ENCODE results near the gene PLCB4. TPM values are rescaled to one million over a fixed set of nuclear protein-coding genes. Genes with fewer than 3 reads are reported as not detected.

PLCB4 gene
- total RNA-seq, 1 donor from 2014 or later, result 19.9 TPM

DNA sequence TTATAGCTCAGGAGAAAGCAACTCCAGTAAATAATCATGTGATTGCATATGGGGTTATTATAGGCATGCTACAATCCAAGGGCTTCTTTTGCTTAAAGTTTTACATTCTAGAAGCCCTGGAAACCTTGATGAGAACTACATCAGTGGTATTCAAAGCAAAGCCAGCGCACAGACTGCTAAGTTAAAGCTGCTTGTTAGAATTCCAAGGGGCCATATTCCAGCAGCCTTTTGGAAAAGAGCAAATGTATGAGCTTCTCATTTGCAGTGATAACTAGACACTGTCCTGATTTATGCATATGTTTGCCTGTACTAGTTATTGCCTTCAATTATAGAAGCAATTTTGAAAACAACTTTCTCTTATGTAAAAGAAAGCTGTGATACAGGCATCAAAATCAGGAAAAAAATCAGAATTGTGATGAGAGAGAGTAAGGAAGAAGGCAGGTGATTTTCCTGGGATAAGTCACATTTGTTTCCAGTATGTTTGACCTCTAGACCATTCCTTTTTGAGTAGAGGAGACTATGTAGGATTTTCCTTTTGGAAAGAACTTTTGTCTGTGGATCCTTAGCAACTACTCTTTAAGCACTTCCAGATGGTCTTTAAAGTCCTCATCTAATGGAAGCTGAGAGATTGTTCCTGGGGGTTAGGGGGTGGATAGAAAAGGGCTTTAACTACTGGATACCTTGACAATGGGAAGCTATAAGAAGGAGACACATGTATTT lies 159.2 kb downstream of the PLCB4 start:
- TF ChIP-seq, protein P1, sequence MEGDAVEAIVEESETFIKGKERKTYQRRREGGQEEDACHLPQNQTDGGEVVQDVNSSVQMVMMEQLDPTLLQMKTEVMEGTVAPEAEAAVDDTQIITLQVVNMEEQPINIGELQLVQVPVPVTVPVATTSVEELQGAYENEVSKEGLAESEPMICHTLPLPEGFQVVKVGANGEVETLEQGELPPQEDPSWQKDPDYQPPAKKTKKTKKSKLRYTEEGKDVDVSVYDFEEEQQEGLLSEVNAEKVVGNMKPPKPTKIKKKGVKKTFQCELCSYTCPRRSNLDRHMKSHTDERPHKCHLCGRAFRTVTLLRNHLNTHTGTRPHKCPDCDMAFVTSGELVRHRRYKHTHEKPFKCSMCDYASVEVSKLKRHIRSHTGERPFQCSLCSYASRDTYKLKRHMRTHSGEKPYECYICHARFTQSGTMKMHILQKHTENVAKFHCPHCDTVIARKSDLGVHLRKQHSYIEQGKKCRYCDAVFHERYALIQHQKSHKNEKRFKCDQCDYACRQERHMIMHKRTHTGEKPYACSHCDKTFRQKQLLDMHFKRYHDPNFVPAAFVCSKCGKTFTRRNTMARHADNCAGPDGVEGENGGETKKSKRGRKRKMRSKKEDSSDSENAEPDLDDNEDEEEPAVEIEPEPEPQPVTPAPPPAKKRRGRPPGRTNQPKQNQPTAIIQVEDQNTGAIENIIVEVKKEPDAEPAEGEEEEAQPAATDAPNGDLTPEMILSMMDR (IDR thresholded peaks at IDR 0.05; ENCODE audit: insufficient read depth, low read length, poor library complexity, severe bottlenecking), result no peak
- no peak overlapping the region for H3K4me3 ChIP-seq (ENCODE audit: low read depth, low read length)
- no peaks in the 10 kb centered on the region for H3K27me3 ChIP-seq (ENCODE audit: control insufficient read depth, insufficient read depth, low read length)
- H3K36me3 ChIP-seq (ENCODE audit: control insufficient read depth, insufficient read depth, low read length), result peaks cover 1% of the 10 kb centered on the region
- DNase-seq (ENCODE audit: low read depth), result no peak

DNA sequence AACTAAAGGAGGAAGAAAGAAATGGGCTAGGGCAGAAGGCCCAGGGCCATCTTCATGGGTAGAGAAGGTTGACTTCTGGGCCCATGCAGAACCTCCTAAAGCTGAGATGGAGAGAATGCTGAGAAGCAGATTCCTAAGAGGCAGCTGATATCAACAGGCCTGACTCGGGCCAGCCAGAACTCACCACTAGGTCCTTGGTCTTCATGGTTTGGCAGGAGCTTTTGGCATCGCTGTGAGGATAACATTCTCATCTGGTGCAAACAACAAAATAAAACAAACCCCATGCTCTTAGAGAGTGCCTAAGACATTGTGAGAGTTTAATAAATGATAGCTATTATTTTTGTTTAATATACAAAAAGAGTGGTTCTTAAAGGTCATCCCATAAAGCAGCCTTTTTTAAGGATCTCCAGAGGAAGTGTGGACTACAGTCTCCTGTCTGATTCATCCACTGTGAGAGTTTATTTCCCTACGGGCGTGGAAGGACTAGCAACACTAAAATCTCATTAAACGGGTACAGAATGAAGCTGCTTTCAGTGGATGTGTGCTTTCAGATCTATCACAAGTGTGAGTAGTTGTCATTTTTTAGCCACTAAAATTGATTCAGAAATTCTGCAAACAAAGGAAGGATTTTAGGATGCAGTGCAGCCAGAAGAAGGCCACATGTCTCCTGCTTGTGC lies 160.0 kb downstream of the PLCB4 start:
- no peak overlapping the region for H3K4me3 ChIP-seq (ENCODE audit: low read depth, low read length)
- DNase-seq (ENCODE audit: low read depth), result no peak
- TF ChIP-seq, protein P1 (IDR thresholded peaks at IDR 0.05; ENCODE audit: insufficient read depth, low read length, poor library complexity, severe bottlenecking), result no peak
- no peaks in the 10 kb centered on the region for H3K27me3 ChIP-seq (ENCODE audit: control insufficient read depth, insufficient read depth, low read length)
- peaks cover 1% of the 10 kb centered on the region for H3K36me3 ChIP-seq (ENCODE audit: control insufficient read depth, insufficient read depth, low read length)

DNA sequence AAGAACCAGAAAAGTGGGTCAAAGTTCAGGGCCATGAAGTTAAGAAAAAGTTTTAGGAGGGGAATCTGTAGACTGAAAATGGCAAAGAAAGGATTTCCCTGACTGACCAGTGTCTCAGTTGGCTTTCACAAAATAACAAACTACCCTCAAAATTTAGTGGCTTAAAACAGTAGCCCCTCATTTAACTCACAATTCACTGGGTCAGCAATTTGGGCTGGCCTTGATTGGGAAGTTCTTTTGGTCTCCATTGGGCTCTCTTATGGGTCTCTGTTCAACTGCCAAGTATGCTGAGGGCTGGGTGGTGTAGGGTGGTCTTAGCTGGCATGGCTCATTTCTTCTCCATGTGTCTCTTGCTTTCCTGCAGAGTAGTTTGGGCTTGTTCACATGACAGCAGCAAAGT lies 161.5 kb downstream of the PLCB4 start:
- TF ChIP-seq, protein P1 (IDR thresholded peaks at IDR 0.05; ENCODE audit: insufficient read depth, low read length, poor library complexity, severe bottlenecking), result no peak
- Histone ChIP-seq H3K4me3 (ENCODE audit: low read depth, low read length) (no peak overlapping the region), H3K36me3 (ENCODE audit: control insufficient read depth, insufficient read depth, low read length) (peaks cover 1% of the 10 kb centered on the region), H3K27me3 (ENCODE audit: control insufficient read depth, insufficient read depth, low read length) (no peaks in the 10 kb centered on the region)
- DNase-seq (ENCODE audit: low read depth), result no peak

DNA sequence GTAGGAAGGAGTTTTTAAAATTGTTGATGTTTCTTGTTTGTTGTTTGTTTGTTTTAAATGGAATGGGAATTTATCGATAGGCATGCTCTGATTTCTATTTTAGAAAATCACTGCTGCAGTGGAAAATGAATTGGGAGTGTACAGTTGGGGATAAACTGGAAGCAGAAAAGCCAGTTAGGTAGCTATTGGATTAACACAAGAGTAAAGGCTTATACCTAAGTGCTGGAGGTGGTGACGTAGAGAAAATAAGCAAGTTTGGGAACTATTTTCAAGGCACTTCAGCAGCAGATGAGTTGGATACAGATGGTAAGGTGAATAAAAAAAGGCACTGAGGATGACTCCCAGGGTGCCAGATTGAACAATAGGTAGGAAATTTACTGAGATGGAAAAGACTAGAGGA lies 164.9 kb downstream of the PLCB4 start:
- H3K36me3 ChIP-seq (ENCODE audit: control insufficient read depth, insufficient read depth, low read length), result peaks cover 1% of the 10 kb centered on the region
- H3K27me3 ChIP-seq (ENCODE audit: control insufficient read depth, insufficient read depth, low read length), result no peaks in the 10 kb centered on the region
- no peak for DNase-seq (ENCODE audit: low read depth)
- H3K4me3 ChIP-seq (ENCODE audit: low read depth, low read length), result no peak overlapping the region
- TF ChIP-seq, protein P1 (IDR thresholded peaks at IDR 0.05; ENCODE audit: insufficient read depth, low read length, poor library complexity, severe bottlenecking), result no peak

DNA sequence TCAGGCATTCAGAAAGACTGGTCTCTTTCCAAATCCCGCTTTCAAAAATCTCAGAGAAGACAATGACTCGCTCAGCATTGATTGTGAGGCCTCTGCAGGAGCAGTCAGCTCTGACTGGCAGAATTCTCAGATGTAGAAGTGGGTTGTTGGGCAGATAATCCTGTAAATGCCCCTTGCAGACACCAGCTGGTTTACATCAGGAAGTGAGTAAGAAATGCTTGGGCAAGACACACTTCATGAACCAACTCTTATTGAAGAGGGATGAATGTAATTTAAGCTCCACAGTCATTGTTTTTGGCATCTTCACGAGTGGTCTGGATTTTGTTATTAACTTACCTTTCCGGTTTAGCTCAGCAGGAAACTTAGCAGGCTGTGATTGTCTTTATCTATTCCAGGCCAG lies 166.6 kb downstream of the PLCB4 start:
- Histone ChIP-seq H3K4me3 (ENCODE audit: low read depth, low read length) (no peak overlapping the region), H3K27me3 (ENCODE audit: control insufficient read depth, insufficient read depth, low read length) (no peaks in the 10 kb centered on the region), H3K36me3 (ENCODE audit: control insufficient read depth, insufficient read depth, low read length) (no peaks in the 10 kb centered on the region)
- TF ChIP-seq, protein P1 (IDR thresholded peaks at IDR 0.05; ENCODE audit: insufficient read depth, low read length, poor library complexity, severe bottlenecking), result no peak
- peak; percentile 51 for DNase-seq (ENCODE audit: low read depth)

All from kidney epithelial cell (primary cell).